ENCODE results near the gene FGR.

GRCh38 chr1:27601321-27601770 lies 33.6 kb downstream of the FGR start:
- no peak for TF ChIP-seq POLR2A (IDR thresholded peaks at IDR 0.05; ENCODE audit: extremely low read depth, insufficient read length)
- TF ChIP-seq CTCF (IDR thresholded peaks at IDR 0.05; ENCODE audit: low read depth, low read length) = no peak

All from NB4 (cell line).